HEK293 (cell line): ENCODE measurements around the gene CFAP410.
A peak's percentile ranks its signal among the peaks of the same experiment; 100 is the strongest.

ENCODE experiments used
- CTCF ChIA-PET: fragments of 350-600 bp; formaldehyde crosslinking; extraction: SDS; loops from one replicate; lab custom pipeline; 2021; ENCODE audit warnings: antibody characterized with exemption; lab: Yijun Ruan, JAX
- POLR2A ChIA-PET: fragments of 300-600 bp; formaldehyde crosslinking; extraction: SDS; loops from one replicate; lab custom pipeline; 2020; ENCODE audit warnings: antibody characterized with exemption, inconsistent platforms; lab: Yijun Ruan, JAX
- H3K27ac ChIP-seq: fragments of 200-500 bp; sonication (Bioruptor generic); 2 replicates; pipeline ENCODE4 v1.5.1; 2014; ENCODE audit warnings: low read depth, low read length, control low read depth, inconsistent platforms; ENCODE audit errors: extremely low read depth
- H3K36me3 ChIP-seq, 2 experiments: fragments of 200-500 bp in 1 of 2; sonication (Bioruptor generic) in 1 of 2; 1 replicate in 1 of 2; 2 replicates in 1 of 2; pipeline ENCODE4 v1.5.1; 2014 to 2017; ENCODE audit warnings: inconsistent platforms in 2 of 2, low read length in 2 of 2; ENCODE audit not compliant: control insufficient read depth in 2 of 2, insufficient read depth in 1 of 2
- H3K4me1 ChIP-seq: fragments of 200-500 bp; sonication (Bioruptor generic); 2 replicates; pipeline ENCODE4 v1.5.1; 2014; ENCODE audit warnings: mild to moderate bottlenecking, low read length, inconsistent platforms; ENCODE audit not compliant: control insufficient read depth, insufficient read depth
- H3K4me3 ChIP-seq: 2 replicates; pipeline ENCODE4 v1.5.1; 2011; ENCODE audit warnings: low read depth, mild to moderate bottlenecking, control low read depth, low read length, moderate library complexity
- H3K9me3 ChIP-seq: fragments of 200-500 bp; sonication (Bioruptor generic); 2 replicates; pipeline ENCODE4 v1.5.1; 2014; ENCODE audit warnings: low read depth, low read length, inconsistent platforms; ENCODE audit not compliant: control insufficient read depth, insufficient read depth
- EGR2 ChIP-seq: fragments of 450-650 bp; formaldehyde crosslinking; IDR thresholded peaks from 2 replicates; pipeline ENCODE4 v1.5.1; 2016; ENCODE audit warnings: low read depth, missing biosample characterization, missing genetic modification characterization
- GLI4 ChIP-seq: fragments of 450-650 bp; formaldehyde crosslinking; IDR thresholded peaks from 2 replicates; pipeline ENCODE4 v1.5.1; 2016; ENCODE audit warnings: missing biosample characterization, missing genetic modification characterization
- IKZF3 ChIP-seq: fragments of 450-650 bp; IDR thresholded peaks from 2 replicates; pipeline ENCODE4 v1.5.0; 2018; ENCODE audit warnings: missing biosample characterization, mild to moderate bottlenecking, missing genetic modification characterization, moderate library complexity
- KLF1 ChIP-seq: fragments of 450-650 bp; formaldehyde crosslinking; IDR thresholded peaks from 2 replicates; pipeline ENCODE4 v1.5.1; 2016; ENCODE audit warnings: missing biosample characterization, missing genetic modification characterization
- KLF8 ChIP-seq: fragments of 450-650 bp; formaldehyde crosslinking; IDR thresholded peaks from 2 replicates; pipeline ENCODE4 v1.5.1; 2016; ENCODE audit warnings: missing biosample characterization, missing genetic modification characterization
- SETDB1 ChIP-seq: IDR thresholded peaks from one replicate; pipeline ENCODE4 v1.6.1; 2017; ENCODE audit warnings: mild to moderate bottlenecking, low read length, moderate library complexity, mixed read lengths; ENCODE audit not compliant: insufficient read length
- WT1 ChIP-seq: fragments of 450-650 bp; formaldehyde crosslinking; IDR thresholded peaks from 2 replicates; pipeline ENCODE4 v1.5.1; 2016; ENCODE audit warnings: missing biosample characterization, missing genetic modification characterization
- ZEB2 ChIP-seq: fragments of 450-650 bp; formaldehyde crosslinking; IDR thresholded peaks from 2 replicates; pipeline ENCODE4 v1.5.1; 2016; ENCODE audit warnings: missing biosample characterization, missing genetic modification characterization
- ZFHX2 ChIP-seq: fragments of 450-650 bp; formaldehyde crosslinking; conservative IDR thresholded peaks from 2 replicates; pipeline ENCODE4 v1.5.1; 2016; ENCODE audit warnings: missing biosample characterization, missing genetic modification characterization
- ZNF138 ChIP-seq: fragments of 450-650 bp; formaldehyde crosslinking; IDR thresholded peaks from 2 replicates; pipeline ENCODE4 v1.5.1; 2016; ENCODE audit warnings: missing biosample characterization, missing genetic modification characterization, borderline replicate concordance
- ZNF157 ChIP-seq: fragments of 450-650 bp; formaldehyde crosslinking; IDR thresholded peaks from 2 replicates; pipeline ENCODE4 v1.5.1; 2016; ENCODE audit warnings: missing biosample characterization, missing genetic modification characterization
- ZNF266 ChIP-seq: fragments of 450-650 bp; formaldehyde crosslinking; IDR thresholded peaks from 2 replicates; pipeline ENCODE4 v1.5.1; 2016; ENCODE audit warnings: missing biosample characterization, missing genetic modification characterization, low read depth
- ZNF416 ChIP-seq: fragments of 450-650 bp; formaldehyde crosslinking; IDR thresholded peaks from 2 replicates; pipeline ENCODE4 v1.5.1; 2016; ENCODE audit warnings: missing biosample characterization, missing genetic modification characterization
- ZNF48 ChIP-seq: fragments of 450-650 bp; formaldehyde crosslinking; IDR thresholded peaks from 2 replicates; pipeline ENCODE4 v1.5.1; 2016; ENCODE audit warnings: missing biosample characterization, missing genetic modification characterization
- ZNF518A ChIP-seq: fragments of 450-650 bp; formaldehyde crosslinking; conservative IDR thresholded peaks from 2 replicates; pipeline ENCODE4 v1.5.1; 2016; ENCODE audit warnings: low read depth, missing biosample characterization, missing genetic modification characterization
- ZNF558 ChIP-seq: fragments of 450-650 bp; formaldehyde crosslinking; IDR thresholded peaks from 2 replicates; pipeline ENCODE4 v1.5.1; 2016; ENCODE audit warnings: missing biosample characterization, missing genetic modification characterization
- ZNF654 ChIP-seq: fragments of 450-650 bp; formaldehyde crosslinking; IDR thresholded peaks from 2 replicates; pipeline ENCODE4 v1.5.1; 2016; ENCODE audit warnings: low read depth, missing biosample characterization, missing genetic modification characterization
- ZNF670 ChIP-seq: fragments of 450-650 bp; formaldehyde crosslinking; IDR thresholded peaks from 2 replicates; pipeline ENCODE4 v1.5.1; 2016; ENCODE audit warnings: missing biosample characterization, missing genetic modification characterization, low read depth
- ZNF692 ChIP-seq: fragments of 450-650 bp; formaldehyde crosslinking; IDR thresholded peaks from 2 replicates; pipeline ENCODE4 v1.5.1; 2016; ENCODE audit warnings: missing biosample characterization, missing genetic modification characterization
- ZNF768 ChIP-seq: fragments of 450-650 bp; formaldehyde crosslinking; IDR thresholded peaks from 2 replicates; pipeline ENCODE4 v1.5.1; 2018; ENCODE audit warnings: missing biosample characterization, mild to moderate bottlenecking, missing genetic modification characterization
- ZNF776 ChIP-seq: fragments of 450-650 bp; formaldehyde crosslinking; IDR thresholded peaks from 2 replicates; pipeline ENCODE4 v1.5.0; 2017; ENCODE audit warnings: missing biosample characterization, missing genetic modification characterization, borderline replicate concordance
- ZNF837 ChIP-seq: fragments of 450-650 bp; formaldehyde crosslinking; IDR thresholded peaks from 2 replicates; pipeline ENCODE4 v1.5.1; 2016; ENCODE audit warnings: missing biosample characterization, missing genetic modification characterization
- TF ChIP-seq, protein P1 (sequence below): fragments of 450-650 bp; formaldehyde crosslinking; IDR thresholded peaks from 2 replicates; pipeline ENCODE4 v1.5.1; 2016; ENCODE audit warnings: missing biosample characterization, missing genetic modification characterization
- TF ChIP-seq, protein P2 (sequence below): fragments of 450-650 bp; IDR thresholded peaks from 2 replicates; pipeline ENCODE4 v1.5.1; 2018; ENCODE audit warnings: missing biosample characterization, mild to moderate bottlenecking, missing genetic modification characterization

CFAP410 gene

DNA sequence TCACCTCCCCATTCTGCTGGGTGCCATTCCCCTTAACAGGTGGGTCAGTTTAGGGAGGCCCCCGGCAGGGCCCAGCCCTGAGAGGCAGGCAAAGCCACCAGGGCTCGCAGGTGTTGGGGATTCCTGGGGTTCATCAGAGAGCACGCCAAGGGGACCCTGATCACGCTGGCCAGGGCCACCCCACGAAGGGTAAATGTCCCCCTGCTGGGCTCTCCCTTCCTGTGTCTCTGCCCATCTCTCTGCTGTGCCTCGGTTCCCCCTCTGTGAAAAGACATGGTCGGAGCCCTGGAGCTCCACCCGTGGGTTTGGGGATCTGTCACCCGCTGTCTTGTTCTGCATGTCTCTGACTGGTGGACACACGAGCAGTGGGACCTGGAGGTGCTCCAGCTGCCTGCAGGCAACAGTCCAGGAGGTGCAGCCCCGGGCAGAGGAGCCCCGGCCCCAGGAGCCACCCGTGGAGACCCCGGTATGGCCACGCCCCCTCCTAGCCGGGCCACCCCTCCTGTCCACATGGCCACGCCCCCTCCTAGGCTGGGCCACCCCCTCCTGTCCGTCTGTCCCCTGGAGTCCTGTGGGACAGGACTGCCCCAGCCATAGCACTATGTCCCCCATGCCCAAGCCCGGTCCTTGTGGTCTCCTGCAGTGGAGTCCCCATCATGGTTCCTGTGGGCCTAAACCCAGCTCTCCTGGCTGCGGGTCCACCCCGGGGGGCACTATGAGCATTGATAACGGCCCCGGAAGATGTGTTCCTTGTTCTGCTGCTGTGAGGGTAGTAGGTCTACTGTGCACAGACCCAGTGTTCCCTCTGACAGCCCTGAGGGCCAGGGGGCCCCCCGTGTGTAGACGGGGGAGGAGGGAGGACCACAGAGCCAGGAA lies 47.0 kb downstream of the CFAP410 start (continued):
- TF ChIP-seq ZNF518A (tag by site-specific recombination) = no peak
- 0 out of 2 replicates have a peak, but pooled peaks have one; percentile 26 for TF ChIP-seq KLF8 (tag by site-specific recombination)
- TF ChIP-seq, protein P1, sequence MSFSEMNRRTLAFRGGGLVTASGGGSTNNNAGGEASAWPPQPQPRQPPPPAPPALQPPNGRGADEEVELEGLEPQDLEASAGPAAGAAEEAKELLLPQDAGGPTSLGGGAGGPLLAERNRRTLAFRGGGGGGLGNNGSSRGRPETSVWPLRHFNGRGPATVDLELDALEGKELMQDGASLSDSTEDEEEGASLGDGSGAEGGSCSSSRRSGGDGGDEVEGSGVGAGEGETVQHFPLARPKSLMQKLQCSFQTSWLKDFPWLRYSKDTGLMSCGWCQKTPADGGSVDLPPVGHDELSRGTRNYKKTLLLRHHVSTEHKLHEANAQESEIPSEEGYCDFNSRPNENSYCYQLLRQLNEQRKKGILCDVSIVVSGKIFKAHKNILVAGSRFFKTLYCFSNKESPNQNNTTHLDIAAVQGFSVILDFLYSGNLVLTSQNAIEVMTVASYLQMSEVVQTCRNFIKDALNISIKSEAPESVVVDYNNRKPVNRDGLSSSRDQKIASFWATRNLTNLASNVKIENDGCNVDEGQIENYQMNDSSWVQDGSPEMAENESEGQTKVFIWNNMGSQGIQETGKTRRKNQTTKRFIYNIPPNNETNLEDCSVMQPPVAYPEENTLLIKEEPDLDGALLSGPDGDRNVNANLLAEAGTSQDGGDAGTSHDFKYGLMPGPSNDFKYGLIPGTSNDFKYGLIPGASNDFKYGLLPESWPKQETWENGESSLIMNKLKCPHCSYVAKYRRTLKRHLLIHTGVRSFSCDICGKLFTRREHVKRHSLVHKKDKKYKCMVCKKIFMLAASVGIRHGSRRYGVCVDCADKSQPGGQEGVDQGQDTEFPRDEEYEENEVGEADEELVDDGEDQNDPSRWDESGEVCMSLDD = no peak; the same call in 1 of the 2 replicates
- no peak for TF ChIP-seq SETDB1
- no peak for TF ChIP-seq KLF1
- no peak for TF ChIP-seq ZNF157 (tag by site-specific recombination)
- no peak for TF ChIP-seq ZNF48
- no peak for TF ChIP-seq ZNF416 (tag by site-specific recombination)
- TF ChIP-seq ZNF776 (tag by site-specific recombination) = no peak
- no peak for TF ChIP-seq IKZF3 (tag by site-specific recombination)
- TF ChIP-seq WT1 (tag by site-specific recombination) = no peak
- no peak for TF ChIP-seq ZNF266 (tag by site-specific recombination)
- no peak for TF ChIP-seq ZNF558
- no peak for TF ChIP-seq ZNF670 (tag by site-specific recombination)

- ChIA-PET POLR2A (no interaction called here), CTCF (no interaction called here)
- H3K4me1 ChIP-seq = no peaks in the 10 kb centered on the region
- no peak overlapping the region for H3K27ac ChIP-seq
- H3K36me3 ChIP-seq = no peaks in the 10 kb centered on the region
- no peak overlapping the region for H3K4me3 ChIP-seq
- H3K9me3 ChIP-seq = no peaks in the 10 kb centered on the region
- TF ChIP-seq, protein P2, sequence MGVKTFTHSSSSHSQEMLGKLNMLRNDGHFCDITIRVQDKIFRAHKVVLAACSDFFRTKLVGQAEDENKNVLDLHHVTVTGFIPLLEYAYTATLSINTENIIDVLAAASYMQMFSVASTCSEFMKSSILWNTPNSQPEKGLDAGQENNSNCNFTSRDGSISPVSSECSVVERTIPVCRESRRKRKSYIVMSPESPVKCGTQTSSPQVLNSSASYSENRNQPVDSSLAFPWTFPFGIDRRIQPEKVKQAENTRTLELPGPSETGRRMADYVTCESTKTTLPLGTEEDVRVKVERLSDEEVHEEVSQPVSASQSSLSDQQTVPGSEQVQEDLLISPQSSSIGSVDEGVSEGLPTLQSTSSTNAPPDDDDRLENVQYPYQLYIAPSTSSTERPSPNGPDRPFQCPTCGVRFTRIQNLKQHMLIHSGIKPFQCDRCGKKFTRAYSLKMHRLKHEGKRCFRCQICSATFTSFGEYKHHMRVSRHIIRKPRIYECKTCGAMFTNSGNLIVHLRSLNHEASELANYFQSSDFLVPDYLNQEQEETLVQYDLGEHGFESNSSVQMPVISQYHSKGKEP (tag by site-specific recombination) = no peak
- TF ChIP-seq ZNF654 = no peak
- no peak for TF ChIP-seq ZNF837 (tag by site-specific recombination)
- TF ChIP-seq KLF1 = no peak
- no peak for TF ChIP-seq ZNF692 (tag by site-specific recombination)
- TF ChIP-seq ZEB2 = no peak
- no peak for TF ChIP-seq ZNF138 (tag by site-specific recombination)
- peak; percentile 40 for TF ChIP-seq ZFHX2
- TF ChIP-seq EGR2 (tag by site-specific recombination) = peak; percentile 49
- TF ChIP-seq GLI4 (tag by site-specific recombination) = no peak
- TF ChIP-seq ZNF768 (tag by site-specific recombination) = no peak
- TF ChIP-seq ZNF266 (tag by site-specific recombination) = no peak
Measured at GRCh38 chr21:44291078-44291935, 47.9 kb downstream of the CFAP410 start.
